ENCODE data around the gene DAB2. TPM values are rescaled to one million over a fixed set of nuclear protein-coding genes. Genes with fewer than 3 reads are reported as not detected.

The DAB2 gene
- total RNA-seq, 5 donors from 2014 or later (not counting 1 experiment from before 2014, with no cell fraction given), result 0.47 to 1.1 (median 0.78) TPM

DNA sequence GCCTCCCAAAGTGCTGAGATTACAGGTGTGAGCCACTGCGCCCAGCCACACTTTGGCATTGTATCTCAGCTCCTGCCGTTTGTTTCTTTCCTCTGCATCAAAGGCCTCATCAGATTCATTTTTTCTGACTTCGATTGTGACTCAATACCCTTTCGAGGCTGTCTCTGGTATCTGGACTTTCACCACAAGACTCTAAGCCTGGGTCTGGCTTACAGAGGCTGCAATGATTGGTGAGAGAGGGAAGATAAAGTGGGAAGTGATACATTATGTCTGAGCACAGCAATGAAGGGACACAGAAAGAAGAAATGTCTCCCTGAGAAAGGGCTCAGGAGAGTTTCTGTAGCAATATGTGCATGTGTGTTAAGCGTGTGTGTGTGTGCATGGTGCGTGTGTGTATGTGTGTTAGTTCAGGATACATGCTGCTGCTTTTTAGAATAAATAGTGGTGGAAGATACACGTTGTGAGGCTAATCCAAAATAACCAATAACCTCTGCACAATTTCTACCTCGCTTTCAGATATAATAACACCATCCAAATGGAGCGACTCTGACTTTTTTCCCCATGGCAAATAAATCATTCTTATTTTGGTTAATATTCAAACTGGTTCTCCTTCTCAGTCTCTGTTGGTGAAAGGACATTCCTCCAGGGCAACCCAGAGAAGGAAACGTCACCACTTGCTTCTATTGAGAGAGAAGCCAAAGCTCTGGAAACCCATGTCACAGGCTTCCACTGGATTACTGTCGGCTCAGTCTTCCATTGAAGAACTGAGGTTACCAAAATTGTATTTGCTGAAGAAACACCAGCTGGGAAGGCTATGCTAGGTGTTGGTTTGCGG is 8.1 kb upstream of the DAB2 start:
- Mint-ChIP-seq H3K27ac (no peak overlapping the region), H3K27me3 (peaks cover 0 to 24% of the 10 kb centered on the region in 2 donors), H3K4me1 (peaks cover 0 to 3% (median 0%) of the 10 kb centered on the region in 3 donors), H3K9me3 (no peaks in the 10 kb centered on the region), H3K36me3 (no peaks in the 10 kb centered on the region), H3K4me3 (no peak overlapping the region)
- H3K9me3 ChIP-seq, result no peaks in the 10 kb centered on the region
- no peak for ATAC-seq (replicated peaks in 1 of 4)
- CTCF ChIA-PET, result interaction anchor here in 1 of 2 donors (0.6 kb wide), 1 partner anchor 24 kb away, joined by 5 read pairs; no protein-coding TSS in a partner anchor
- H3K4me3 ChIP-seq (ENCODE audit: control insufficient read depth in 1 of 2, extremely low read depth in 1 of 2, low read length in 1 of 2), result no peak overlapping the region
- no peak for DNase-seq
- 95% methylated on average over 3 of the region's 12 CpGs for WGBS (ENCODE audit: insufficient coverage)
- H3K4me1 ChIP-seq (ENCODE audit: control insufficient read depth in 1 of 2, extremely low read depth in 1 of 2, insufficient read depth in 2 of 2, low read length in 2 of 2), result no peaks in the 10 kb centered on the region
- H3K27me3 ChIP-seq (replicated peaks in 1 of 2; ENCODE audit: control insufficient read depth in 2 of 2, extremely low read depth in 1 of 2, insufficient read depth in 2 of 2, low read length in 1 of 2), result peaks cover 0 to 6% of the 10 kb centered on the region in 2 experiments
- H3K27ac ChIP-seq (ENCODE audit: low read length), result no peak overlapping the region
- H3K36me3 ChIP-seq (ENCODE audit: control insufficient read depth in 2 of 2, extremely low read depth in 1 of 2, insufficient read depth in 1 of 2, low read length in 1 of 2), result no peaks in the 10 kb centered on the region
- POLR2A ChIA-PET, result no interaction called here

DNA sequence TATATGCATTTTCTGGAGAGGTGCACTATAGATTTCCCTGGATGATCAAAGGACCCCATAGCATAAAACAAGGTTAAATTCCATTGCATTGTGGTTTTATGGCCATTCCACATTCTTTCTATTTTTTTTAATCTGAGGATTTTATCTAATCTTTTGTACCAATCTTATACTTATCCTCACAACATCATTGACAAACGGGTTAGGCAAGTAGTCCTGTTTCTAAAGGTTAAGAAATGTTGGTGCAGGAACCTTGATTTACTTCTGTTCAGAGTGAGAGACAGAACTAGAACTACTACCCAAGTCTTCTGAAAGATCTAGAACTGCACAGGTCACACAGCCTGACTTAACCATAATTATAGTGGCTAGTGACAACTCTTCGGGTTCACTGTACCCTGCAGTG is 5.7 kb upstream of the DAB2 start:
- H3K9me3 ChIP-seq, result no peaks in the 10 kb centered on the region
- H3K36me3 Mint-ChIP-seq, result no peaks in the 10 kb centered on the region
- no peaks in the 10 kb centered on the region for H3K36me3 ChIP-seq (ENCODE audit: control insufficient read depth in 2 of 2, extremely low read depth in 1 of 2, insufficient read depth in 1 of 2, low read length in 1 of 2)
- peaks cover 0 to 2% (median 0%) of the 10 kb centered on the region in 3 donors for H3K4me1 Mint-ChIP-seq
- no peak overlapping the region for H3K4me3 Mint-ChIP-seq
- ChIA-PET POLR2A (no interaction called here), CTCF (no interaction called here)
- ATAC-seq (replicated peaks in 1 of 4), result no peak
- peaks cover 19 to 45% of the 10 kb centered on the region in 2 donors for H3K27me3 Mint-ChIP-seq
- H3K27me3 ChIP-seq (replicated peaks in 1 of 2; ENCODE audit: control insufficient read depth in 2 of 2, extremely low read depth in 1 of 2, insufficient read depth in 2 of 2, low read length in 1 of 2), result peaks cover 0 to 8% of the 10 kb centered on the region in 2 experiments
- H3K4me3 ChIP-seq (ENCODE audit: control insufficient read depth in 1 of 2, extremely low read depth in 1 of 2, low read length in 1 of 2), result no peak overlapping the region
- DNase-seq, result no peak
- no peak overlapping the region for H3K27ac ChIP-seq (ENCODE audit: low read length)
- H3K9me3 Mint-ChIP-seq, result no peaks in the 10 kb centered on the region
- H3K4me1 ChIP-seq (ENCODE audit: control insufficient read depth in 1 of 2, extremely low read depth in 1 of 2, insufficient read depth in 2 of 2, low read length in 2 of 2), result no peaks in the 10 kb centered on the region
- H3K27ac Mint-ChIP-seq, result no peak overlapping the region
- no CpG with 5 or more reads among the region's 2 CpGs for WGBS (ENCODE audit: insufficient coverage)

DNA sequence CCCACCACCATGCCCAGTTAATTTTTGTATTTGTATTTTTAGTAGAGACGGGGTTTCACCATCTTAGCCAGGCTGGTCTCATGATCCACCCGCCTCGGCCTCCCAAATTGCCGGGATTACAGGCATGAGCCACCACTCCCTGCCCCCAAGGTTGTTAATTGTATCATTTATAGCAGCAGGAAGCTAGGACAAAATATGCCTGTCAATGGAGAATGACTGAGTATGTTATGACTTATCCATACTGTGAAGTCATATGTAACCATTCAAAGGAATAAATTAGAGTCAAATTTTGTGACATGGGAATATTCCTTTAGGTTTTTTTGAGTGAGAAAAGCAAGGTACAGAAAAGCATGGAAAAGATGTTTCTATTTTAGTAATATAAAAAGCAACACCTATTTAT is 3.9 kb upstream of the DAB2 start:
- Mint-ChIP-seq H3K4me1 (peaks cover 7 to 10% (median 8%) of the 10 kb centered on the region in 3 donors), H3K9me3 (no peaks in the 10 kb centered on the region), H3K36me3 (no peaks in the 10 kb centered on the region), H3K27ac (no peak overlapping the region), H3K4me3 (no peak overlapping the region), H3K27me3 (peaks cover 19 to 58% of the 10 kb centered on the region in 2 donors)
- WGBS (ENCODE audit: insufficient coverage), result no CpG with 5 or more reads among the region's 4 CpGs
- ATAC-seq (replicated peaks in 1 of 4) (no peak), DNase-seq (no peak)
- peaks cover 0 to 20% of the 10 kb centered on the region in 2 experiments for H3K27me3 ChIP-seq (replicated peaks in 1 of 2; ENCODE audit: control insufficient read depth in 2 of 2, extremely low read depth in 1 of 2, insufficient read depth in 2 of 2, low read length in 1 of 2)
- H3K9me3 ChIP-seq, result no peaks in the 10 kb centered on the region
- peaks cover 0 to 13% of the 10 kb centered on the region in 2 experiments for H3K4me1 ChIP-seq (ENCODE audit: control insufficient read depth in 1 of 2, extremely low read depth in 1 of 2, insufficient read depth in 2 of 2, low read length in 2 of 2)
- no peak overlapping the region for H3K4me3 ChIP-seq (ENCODE audit: control insufficient read depth in 1 of 2, extremely low read depth in 1 of 2, low read length in 1 of 2)
- POLR2A ChIA-PET, result no interaction called here
- H3K27ac ChIP-seq (ENCODE audit: low read length), result no peak overlapping the region
- CTCF ChIA-PET, result no interaction called here
- no peaks in the 10 kb centered on the region for H3K36me3 ChIP-seq (ENCODE audit: control insufficient read depth in 2 of 2, extremely low read depth in 1 of 2, insufficient read depth in 1 of 2, low read length in 1 of 2)

DNA sequence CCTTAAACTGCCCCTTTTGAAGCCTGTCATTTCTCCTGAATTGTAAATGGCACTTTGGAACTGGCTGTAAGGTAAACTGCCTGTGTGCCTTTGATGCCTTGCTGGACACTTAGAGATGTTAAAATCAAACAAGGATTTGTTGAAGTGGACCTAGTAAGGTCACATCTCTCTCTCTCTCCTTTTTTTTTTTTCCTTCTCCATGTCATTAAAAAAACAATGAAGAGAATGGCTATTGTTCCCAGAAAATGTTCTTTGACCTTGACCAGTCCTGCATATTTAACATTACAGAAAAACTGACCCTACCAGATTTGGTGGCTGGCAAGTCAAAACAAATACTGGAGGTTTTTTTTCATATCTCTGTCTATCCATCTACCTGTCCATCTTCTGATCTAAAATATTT is 2.9 kb upstream of the DAB2 start:
- H3K27me3 ChIP-seq (replicated peaks in 1 of 2; ENCODE audit: control insufficient read depth in 2 of 2, extremely low read depth in 1 of 2, insufficient read depth in 2 of 2, low read length in 1 of 2), result peaks cover 0 to 20% of the 10 kb centered on the region in 2 experiments
- H3K4me1 ChIP-seq (ENCODE audit: control insufficient read depth in 1 of 2, extremely low read depth in 1 of 2, insufficient read depth in 2 of 2, low read length in 2 of 2), result peaks cover 0 to 13% of the 10 kb centered on the region in 2 experiments
- no peak overlapping the region for H3K27ac Mint-ChIP-seq
- H3K4me3 Mint-ChIP-seq, result no peak overlapping the region
- H3K36me3 ChIP-seq (ENCODE audit: control insufficient read depth in 2 of 2, extremely low read depth in 1 of 2, insufficient read depth in 1 of 2, low read length in 1 of 2), result no peaks in the 10 kb centered on the region
- no peaks in the 10 kb centered on the region for H3K9me3 ChIP-seq
- no peaks in the 10 kb centered on the region for H3K36me3 Mint-ChIP-seq
- H3K27ac ChIP-seq (ENCODE audit: low read length), result no peak overlapping the region
- DNase-seq (no peak), ATAC-seq (replicated peaks in 1 of 4) (no peak)
- ChIA-PET POLR2A (no interaction called here), CTCF (no interaction called here)
- H3K27me3 Mint-ChIP-seq, result peaks cover 28 to 59% of the 10 kb centered on the region in 2 donors
- H3K9me3 Mint-ChIP-seq, result no peaks in the 10 kb centered on the region
- H3K4me3 ChIP-seq (ENCODE audit: control insufficient read depth in 1 of 2, extremely low read depth in 1 of 2, low read length in 1 of 2), result no peak overlapping the region
- peaks cover 7 to 10% (median 8%) of the 10 kb centered on the region in 3 donors for H3K4me1 Mint-ChIP-seq

DNA sequence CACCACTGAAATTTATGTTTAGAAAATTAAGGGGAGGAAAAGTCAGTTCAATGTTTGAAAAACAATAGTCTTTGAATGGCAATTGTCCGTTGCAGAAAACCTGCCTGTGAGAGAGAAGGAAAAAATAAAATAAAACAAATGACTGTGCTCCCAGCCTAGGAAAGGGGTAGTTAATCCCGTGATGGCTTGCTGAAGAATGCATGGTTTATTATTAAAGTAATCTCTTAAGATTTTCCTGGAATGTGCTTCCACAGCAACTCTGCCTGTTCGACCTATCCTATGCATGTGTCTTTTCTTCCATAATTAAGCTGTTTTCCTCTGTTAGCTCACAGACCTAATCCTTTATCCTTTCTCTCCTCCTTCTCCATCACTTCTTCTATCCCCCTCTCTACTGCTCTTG is 2.4 kb upstream of the DAB2 start:
- no peak overlapping the region for H3K4me3 Mint-ChIP-seq
- ChIA-PET POLR2A (no interaction called here), CTCF (no interaction called here)
- Histone ChIP-seq H3K27me3 (replicated peaks in 1 of 2; ENCODE audit: control insufficient read depth in 2 of 2, extremely low read depth in 1 of 2, insufficient read depth in 2 of 2, low read length in 1 of 2) (peaks cover 0 to 20% of the 10 kb centered on the region in 2 experiments), H3K9me3 (no peaks in the 10 kb centered on the region), H3K36me3 (ENCODE audit: control insufficient read depth in 2 of 2, extremely low read depth in 1 of 2, insufficient read depth in 1 of 2, low read length in 1 of 2) (no peaks in the 10 kb centered on the region), H3K4me1 (ENCODE audit: control insufficient read depth in 1 of 2, extremely low read depth in 1 of 2, insufficient read depth in 2 of 2, low read length in 2 of 2) (peaks cover 0 to 13% of the 10 kb centered on the region in 2 experiments), H3K27ac (ENCODE audit: low read length) (no peak overlapping the region), H3K4me3 (ENCODE audit: control insufficient read depth in 1 of 2, extremely low read depth in 1 of 2, low read length in 1 of 2) (no peak overlapping the region)
- ATAC-seq (replicated peaks in 1 of 4) (no peak), DNase-seq (no peak)
- H3K36me3 Mint-ChIP-seq, result no peaks in the 10 kb centered on the region
- H3K27ac Mint-ChIP-seq, result no peak overlapping the region
- peaks cover 29 to 55% of the 10 kb centered on the region in 2 donors for H3K27me3 Mint-ChIP-seq
- 100% methylated on average over 1 of the region's 3 CpGs for WGBS (ENCODE audit: insufficient coverage)
- H3K9me3 Mint-ChIP-seq, result no peaks in the 10 kb centered on the region
- H3K4me1 Mint-ChIP-seq, result peaks cover 7 to 10% (median 8%) of the 10 kb centered on the region in 3 donors

DNA sequence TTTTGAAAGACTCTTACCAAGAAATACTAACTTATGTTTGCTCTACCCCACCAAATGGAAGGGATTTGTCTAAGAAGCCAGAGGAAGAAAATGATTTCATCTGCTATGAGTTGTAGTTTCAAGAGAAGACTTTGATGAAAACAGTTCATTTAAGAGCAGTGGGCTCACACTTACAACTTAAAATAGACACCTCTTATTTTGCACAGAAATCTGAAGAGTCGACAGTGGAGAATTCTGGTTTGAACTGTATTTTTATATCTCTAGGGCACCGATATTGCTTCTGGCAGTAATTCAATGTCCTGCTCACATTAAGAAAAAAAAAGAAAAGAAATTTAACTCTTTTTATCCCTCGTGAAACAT is 1.9 kb upstream of the DAB2 start:
- no peaks in the 10 kb centered on the region for H3K36me3 Mint-ChIP-seq
- Histone ChIP-seq H3K4me3 (ENCODE audit: control insufficient read depth in 1 of 2, extremely low read depth in 1 of 2, low read length in 1 of 2) (no peak overlapping the region), H3K27ac (ENCODE audit: low read length) (no peak overlapping the region), H3K36me3 (ENCODE audit: control insufficient read depth in 2 of 2, extremely low read depth in 1 of 2, insufficient read depth in 1 of 2, low read length in 1 of 2) (no peaks in the 10 kb centered on the region), H3K4me1 (ENCODE audit: control insufficient read depth in 1 of 2, extremely low read depth in 1 of 2, insufficient read depth in 2 of 2, low read length in 2 of 2) (peaks cover 0 to 13% of the 10 kb centered on the region in 2 experiments), H3K9me3 (no peaks in the 10 kb centered on the region), H3K27me3 (replicated peaks in 1 of 2; ENCODE audit: control insufficient read depth in 2 of 2, extremely low read depth in 1 of 2, insufficient read depth in 2 of 2, low read length in 1 of 2) (peaks cover 0 to 20% of the 10 kb centered on the region in 2 experiments)
- peaks cover 29 to 56% of the 10 kb centered on the region in 2 donors for H3K27me3 Mint-ChIP-seq
- H3K4me3 Mint-ChIP-seq, result no peak overlapping the region
- H3K27ac Mint-ChIP-seq, result no peak overlapping the region
- ATAC-seq (replicated peaks in 1 of 4), result no peak
- H3K4me1 Mint-ChIP-seq, result peaks cover 7 to 10% (median 8%) of the 10 kb centered on the region in 3 donors
- ChIA-PET CTCF (no interaction called here), POLR2A (no interaction called here)
- WGBS (ENCODE audit: insufficient coverage), result no CpG with 5 or more reads among the region's 3 CpGs
- no peaks in the 10 kb centered on the region for H3K9me3 Mint-ChIP-seq
- no peak for DNase-seq
